GM18517 (cell line): ENCODE measurements around the gene ZFAND6.
"Not testable (repeated sequence)": the region's sequence is repeated elsewhere in the genome, so short reads cannot be mapped to it uniquely, and the experiment has no call there.

Experiments
- ATAC-seq: cut with Tn5 transposase; IDR thresholded peaks from one replicate; pipeline ENCODE4 v1.9.1; 2021; ENCODE audit warnings: mild to moderate bottlenecking, moderate library complexity; ENCODE audit not compliant: unreplicated experiment

ZFAND6 gene

GRCh38 chr15:80095511-80095910 is 36.0 kb downstream of the ZFAND6 start:
- ATAC-seq = no peak

- ATAC-seq = no peak
These were observed 36.5 kb downstream of the ZFAND6 start for GRCh38 chr15:80095969-80096368.

DNA sequence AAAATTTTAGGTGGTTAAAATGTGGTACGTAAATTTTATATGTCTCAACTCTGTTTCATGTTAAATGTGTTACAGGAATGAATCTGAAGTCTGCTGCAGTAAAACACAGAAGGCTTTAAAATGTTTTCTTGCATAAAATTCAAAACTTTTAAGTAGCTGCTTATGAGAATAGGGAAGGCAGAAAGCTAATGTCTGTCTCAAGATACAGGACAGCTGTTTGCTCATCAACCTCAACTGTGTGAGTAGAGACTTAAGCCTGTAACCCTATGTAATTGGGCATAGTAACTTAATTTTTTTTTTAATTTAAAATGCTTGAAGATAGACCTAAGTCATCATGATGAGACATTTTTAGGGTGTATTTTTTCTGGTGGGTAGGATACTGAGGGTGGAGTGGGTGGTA is 38.9 kb downstream of the ZFAND6 start:
- ATAC-seq = no peak

DNA sequence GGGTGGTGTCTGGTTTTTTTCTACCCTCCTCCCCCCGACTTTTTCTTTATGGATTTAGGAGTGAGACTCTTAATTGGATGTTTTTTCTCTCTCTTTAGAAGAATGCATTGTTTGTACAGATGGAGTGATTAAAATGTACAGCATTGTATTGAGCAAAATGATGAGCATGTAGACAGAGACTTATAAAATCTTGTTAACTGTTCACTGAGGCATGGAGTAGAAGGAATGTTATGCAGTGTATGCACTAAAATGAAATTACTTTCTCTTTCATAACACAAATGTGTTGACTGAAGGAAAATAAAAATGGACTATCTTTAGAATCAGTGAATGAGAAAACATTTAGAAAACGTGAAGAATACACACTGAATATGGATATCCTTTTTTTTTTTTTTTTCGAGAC is 39.8 kb downstream of the ZFAND6 start:
- peak; percentile 46 for ATAC-seq

DNA sequence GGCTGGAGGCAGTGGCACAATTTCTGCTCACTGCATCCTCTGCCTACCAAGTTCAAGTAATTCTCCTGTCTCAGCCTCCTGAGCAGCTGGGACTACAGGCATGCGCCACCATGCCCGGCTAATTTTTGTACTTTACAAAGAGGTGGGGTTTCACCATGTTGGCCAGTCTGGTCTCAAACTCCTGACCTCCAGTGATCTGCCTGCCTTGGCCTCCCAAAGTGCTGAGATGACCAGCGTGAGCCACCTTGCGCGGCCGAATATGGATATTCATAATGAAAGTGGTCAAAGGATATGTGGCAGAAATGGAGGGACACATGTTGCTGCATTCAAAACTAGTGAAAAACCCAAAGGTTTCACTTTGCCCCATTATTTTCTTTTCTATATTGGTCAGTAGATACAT is 40.2 kb downstream of the ZFAND6 start:
- ATAC-seq = peak; percentile 62

- ATAC-seq = no peak
These were observed 40.8 kb downstream of the ZFAND6 start for GRCh38 chr15:80100247-80100646.

DNA sequence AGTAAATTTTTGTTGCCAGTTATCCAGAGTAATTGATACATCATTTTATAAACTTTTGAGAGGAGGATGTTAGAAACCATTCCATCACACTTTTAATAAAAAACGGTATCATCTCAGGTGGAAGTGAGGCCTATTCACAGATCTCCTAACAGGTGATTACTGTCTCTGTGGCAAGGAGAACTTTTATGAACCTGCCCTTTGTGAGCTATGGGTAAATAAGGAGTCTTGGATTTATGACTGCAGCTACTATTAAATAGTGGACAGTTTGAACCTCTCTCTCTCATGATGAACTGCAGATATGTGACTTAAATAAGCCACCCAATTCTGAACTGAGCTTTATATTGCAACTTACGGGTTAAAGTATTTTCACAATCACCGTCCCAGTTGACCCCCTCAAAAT is 45.7 kb downstream of the ZFAND6 start:
- no peak for ATAC-seq

DNA sequence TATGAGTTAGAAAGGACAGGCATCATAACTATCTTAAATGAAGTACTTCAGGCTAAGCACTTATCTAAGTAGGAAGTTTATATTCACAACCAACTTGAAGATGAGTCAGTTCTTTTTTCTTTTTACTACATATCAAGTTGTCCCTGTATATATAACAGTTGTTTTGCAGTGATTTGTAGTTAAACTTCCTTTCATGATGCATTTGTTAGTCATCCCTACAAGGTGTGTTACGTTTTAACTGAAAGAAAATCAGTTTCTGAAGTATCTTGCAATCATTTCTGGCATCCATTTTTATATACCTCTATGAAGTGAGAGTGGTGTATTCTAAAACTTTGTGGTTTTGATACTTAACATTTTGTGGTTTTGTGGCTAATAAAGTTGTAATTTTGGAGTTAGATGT is 46.1 kb downstream of the ZFAND6 start:
- no peak for ATAC-seq

DNA sequence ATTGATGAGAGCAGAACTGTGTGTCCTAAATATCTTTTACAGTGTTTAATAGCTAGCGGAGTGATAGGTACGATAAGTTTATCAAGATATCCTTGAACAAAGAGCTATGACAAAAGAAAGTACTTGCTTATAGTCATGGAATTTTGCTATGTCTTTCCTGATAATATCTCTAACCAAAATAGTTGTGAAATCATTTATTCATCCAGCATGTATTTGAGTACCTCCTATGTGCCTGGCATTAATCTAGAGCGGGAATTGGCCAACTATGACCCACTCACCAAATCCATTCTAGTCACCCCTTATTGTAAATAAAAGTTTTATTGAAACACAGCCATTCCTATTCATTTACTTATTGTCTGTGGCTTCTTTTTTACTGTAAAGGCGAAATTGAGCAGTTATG is 46.6 kb downstream of the ZFAND6 start:
- ATAC-seq = no peak

GRCh38 chr15:80107204-80107603 is 47.7 kb downstream of the ZFAND6 start:
- no peak for ATAC-seq

GRCh38 chr15:80107774-80108173 is 48.3 kb downstream of the ZFAND6 start:
- ATAC-seq = no peak

DNA sequence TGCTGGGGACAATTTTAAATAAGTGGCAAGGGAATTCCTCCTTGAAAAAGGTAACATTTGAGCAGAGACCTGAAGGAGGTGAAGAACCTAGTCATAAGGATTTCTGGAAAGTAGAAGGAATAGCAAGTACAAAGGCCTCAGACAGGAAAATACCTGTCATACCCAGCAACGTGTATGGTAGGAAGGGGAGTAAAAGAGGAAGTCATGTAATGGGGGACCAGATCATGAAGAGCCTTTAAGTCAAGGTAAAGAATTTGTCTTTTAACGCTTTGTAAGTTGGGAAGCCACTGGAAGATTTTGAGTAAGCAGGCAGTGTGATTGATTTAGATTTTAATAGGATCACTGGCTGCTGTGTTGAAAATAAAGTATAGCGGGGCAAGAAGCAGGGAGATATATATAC is 49.9 kb downstream of the ZFAND6 start:
- ATAC-seq = no peak

DNA sequence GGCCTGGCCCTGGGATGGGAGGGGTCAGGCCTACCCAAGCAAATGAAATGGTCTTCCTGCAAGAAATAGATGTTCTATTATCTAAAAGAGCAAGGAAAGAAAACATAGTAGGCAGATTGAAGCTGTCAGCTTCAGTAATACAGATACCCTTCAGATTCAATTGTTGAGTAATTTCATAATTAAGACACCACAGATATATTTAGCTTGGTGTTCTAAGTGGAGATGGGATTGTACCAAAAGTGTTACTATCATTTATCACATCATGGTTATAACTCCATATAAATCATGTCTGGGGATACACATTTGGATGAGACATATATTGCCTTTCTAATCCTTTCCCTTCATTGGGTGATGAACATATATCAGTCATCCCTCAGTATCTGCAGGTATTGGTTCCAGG is 51.4 kb downstream of the ZFAND6 start:
- ATAC-seq = no peak

DNA sequence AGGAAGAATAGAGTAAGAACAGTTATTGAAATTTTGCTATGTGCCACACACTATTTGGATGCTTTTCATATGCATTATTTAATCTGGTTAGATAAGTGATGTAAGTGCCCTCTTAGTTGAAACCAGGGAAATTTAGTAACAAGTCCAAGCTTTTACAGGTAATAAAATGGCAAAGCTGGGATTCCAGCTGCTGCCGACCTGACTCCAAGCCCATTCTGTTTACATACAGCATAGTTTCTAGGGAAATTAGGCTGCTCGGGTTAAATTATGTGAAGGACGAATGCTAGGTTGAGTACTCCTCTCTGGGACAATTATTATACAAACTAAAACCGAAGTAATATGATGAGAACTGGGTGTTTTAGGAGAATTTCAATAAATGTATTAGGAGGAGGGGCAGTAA is 54.6 kb downstream of the ZFAND6 start:
- no peak for ATAC-seq

DNA sequence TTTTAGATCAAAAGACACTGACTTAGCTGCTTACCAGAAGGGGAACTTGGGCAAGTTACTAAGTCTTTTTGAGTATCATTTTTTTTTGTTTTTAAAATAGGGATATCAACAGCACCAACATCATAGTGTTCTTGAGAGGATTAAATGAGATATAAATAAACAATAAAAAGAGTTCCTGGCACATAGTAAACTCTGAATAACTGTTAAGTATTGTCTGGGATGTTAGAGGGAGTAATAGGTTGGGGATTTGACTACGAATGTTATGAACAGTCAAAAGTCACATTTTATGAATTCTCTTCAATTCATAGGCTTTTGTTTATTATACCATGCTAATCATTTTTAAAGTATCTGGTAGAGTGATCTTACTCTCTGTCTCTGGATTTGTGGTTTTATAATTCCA is 55.5 kb downstream of the ZFAND6 start:
- no peak for ATAC-seq

- ATAC-seq = no peak
These were observed 59.5 kb downstream of the ZFAND6 start for GRCh38 chr15:80118956-80119355.

- ATAC-seq = no peak
These were observed 61.2 kb downstream of the ZFAND6 start for GRCh38 chr15:80120636-80121035.

- no peak for ATAC-seq
These were observed 62.1 kb downstream of the ZFAND6 start for GRCh38 chr15:80121546-80121945.

- no peak for ATAC-seq
These were observed 63.6 kb downstream of the ZFAND6 start for GRCh38 chr15:80123034-80123433.

DNA sequence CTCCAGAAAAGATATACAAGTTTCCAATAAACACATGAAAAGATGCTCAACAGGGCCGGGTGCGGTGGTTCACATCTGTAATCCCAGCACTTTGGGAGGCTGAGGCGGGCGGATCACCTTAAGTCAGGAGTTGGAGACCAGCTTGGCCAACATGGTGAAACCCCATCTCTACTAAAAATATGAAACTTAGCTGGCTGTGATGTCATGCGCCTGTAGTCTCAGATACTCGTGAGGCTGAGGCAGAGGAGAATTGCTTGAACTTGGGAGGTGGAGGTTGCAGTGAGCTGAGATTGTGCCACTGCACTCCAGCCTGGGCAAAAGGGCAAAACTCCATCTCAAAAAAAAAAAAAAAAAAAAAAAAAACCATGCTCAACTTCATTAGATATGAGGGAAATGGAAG is 67.8 kb downstream of the ZFAND6 start:
- ATAC-seq = not testable (repeated sequence)

GRCh38 chr15:80127911-80128310 is 68.4 kb downstream of the ZFAND6 start:
- no peak for ATAC-seq

GRCh38 chr15:80132382-80132781 is 72.9 kb downstream of the ZFAND6 start:
- ATAC-seq = no peak

DNA sequence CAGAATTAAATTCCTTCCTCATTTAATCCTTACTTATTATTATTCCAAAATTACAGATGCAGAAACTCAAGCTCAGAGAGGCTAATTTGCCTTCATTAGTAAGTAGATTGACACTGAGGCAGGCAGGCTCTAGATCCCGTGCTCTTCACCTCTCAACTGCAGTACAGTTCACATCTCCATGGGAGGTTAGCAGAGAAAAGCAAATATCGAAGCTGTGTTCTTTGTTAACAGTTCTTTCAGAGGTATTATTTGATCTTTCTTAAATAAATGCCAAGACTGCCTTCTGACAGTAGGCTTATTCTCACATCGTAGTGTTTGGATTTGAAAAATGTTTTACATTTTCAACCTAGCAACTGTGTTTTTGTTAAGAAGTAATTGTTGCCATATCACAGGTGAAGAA is 77.4 kb downstream of the ZFAND6 start:
- no peak for ATAC-seq

- no peak for ATAC-seq
These were observed 79.5 kb downstream of the ZFAND6 start for GRCh38 chr15:80138961-80139360.
